Heart right ventricle (tissue), 16 donors: Measurements from ENCODE around the gene GM2A. TPM values are rescaled to one million over a fixed set of nuclear protein-coding genes. Genes with fewer than 3 reads are reported as not detected.

Experiments used
- ATAC-seq, 8 donors: fragments of 200-7000 bp; cut with Tn5 transposase; one replicate each; pipeline ENCODE4 v1.9.1; 2020; ENCODE audit warnings: mild to moderate bottlenecking in 8 of 8, moderate library complexity in 8 of 8, moderate number of reproducible peaks in 1 of 8
- DNase-seq, 2 donors: peaks; one replicate each; pipeline ENCODE4 v3.0.0-alpha.2; 2020
- H3K27ac ChIP-seq, 10 donors: fragments of 200-600 bp; sonication (generic) in 2 of 10; one replicate each; pipeline versions ENCODE4 v1.5.0 to v1.8.0; 2020 to 2022; ENCODE audit warnings: mild to moderate bottlenecking in 3 of 10
- H3K27me3 ChIP-seq, 7 donors: fragments of 200-600 bp; one replicate each; pipeline ENCODE4 v1.8.0; 2021 to 2022; ENCODE audit warnings: mild to moderate bottlenecking in 2 of 7
- H3K36me3 ChIP-seq, 9 donors: fragments of 200-600 bp; sonication (generic) in 1 of 9; one replicate each; pipeline versions ENCODE4 v1.5.0 to v1.8.0; 2020 to 2022; ENCODE audit warnings: mild to moderate bottlenecking in 2 of 9
- H3K4me1 ChIP-seq, 9 donors: fragments of 200-600 bp; sonication (generic) in 1 of 9; one replicate each; pipeline versions ENCODE4 v1.5.0 to v1.8.0; 2020 to 2022; ENCODE audit warnings: mild to moderate bottlenecking in 4 of 9
- H3K4me3 ChIP-seq, 10 donors: fragments of 200-600 bp; sonication (generic) in 2 of 10; one replicate each; pipeline versions ENCODE4 v1.5.0 to v1.8.0; 2020 to 2022; ENCODE audit warnings: mild to moderate bottlenecking in 7 of 10, moderate library complexity in 2 of 10
- H3K9me3 ChIP-seq, 11 donors: fragments of 200-600 bp in 10 of 11; sonication (generic) in 2 of 11; one replicate each; pipeline versions ENCODE4 v1.5.0 to v1.8.0; 2013 to 2022; ENCODE audit warnings: mild to moderate bottlenecking in 2 of 11, control low read depth in 1 of 11, moderate library complexity in 1 of 11
- CTCF ChIP-seq, 9 donors: fragments of 200-600 bp; sonication (generic) in 2 of 9; IDR thresholded peaks; one replicate each; pipeline versions ENCODE4 v1.5.0 to v1.8.0; 2021 to 2022; ENCODE audit warnings: antibody characterized with exemption in 9 of 9, mild to moderate bottlenecking in 5 of 9, moderate library complexity in 1 of 9
- WGBS, 2 donors: extraction: QIAGEN DNeasy Blood & Tissue Kit; methylation state at CpG; one replicate each; pipeline ENCODE4 v1.1.7; 2013; ENCODE audit warnings: inconsistent platforms in 1 of 2; 5-methylcytosine and 5-hydroxymethylcytosine counted together
- intact Hi-C, 10 donors: fragments of 100-400 bp; cut with DNase I; formaldehyde crosslinking; loops; one replicate each; pipeline versions ENCODE4 v1.11.1 to v1.14.2; 2022
- polyA plus RNA-seq, 2 donors: library from polyadenylated mRNA; stranded (reverse); fragments of 200-250 nt; gene quantifications; one replicate each; pipeline ENCODE4 v1.2.3, GENCODE V29; 2013
- total RNA-seq, 10 donors: library from RNA; stranded (reverse); fragmentation: NEBNext Ultra II Directional in 3 of 10; extraction: Animal tissue kit (Norgen Biotek cat#: 25700) in 3 of 10; gene quantifications; one replicate each; pipeline versions ENCODE4 v1.2.1 to v1.2.4, GENCODE V29; 2021 to 2023
- donor health status: Arrhythmogenic right ventricular cardiomyopathy.
- donor health status: ischemic (EF 13 %, LVEDD 7.1; RV severe dilation, severe dysfunction).
- donor health status: healthy with polysubstance abuse.
- donor health status: DM: no; HTN: yes; CAD: no.
- donor health status: DM: no; HTN: no; CAD: no.
- donor health status: ischemic (EF 25% LVEDD 6.9; RV normal size, moderate dysfunction).
- donor health status: ischemic (EF 25% LVEDD 5.7; RV mildly dilated, moderate dysfunction).
- donor health status: healthy.
- donor health status: DM: yes; HTN: yes; CAD: no.
- donor health status: Ischemic cardiomyopathy.
- donor health status: ischemic (EF 35%, LVEDD 5.7; RV mildly dilated, moderate dysfunction).
- donor health status: nonischemic (EF 11% LVEDD 7.7; RV severe dilation, severe dysfunction).
- donor health status: DM: yes; HTN: yes; CAD: no.
- donor health status: PGD.
- donor health status: ischemic (EF 29% LVEDD 5.4; RV normal size, mild dysfunction).
- donor health status: nonischemic (EF 23%, LVEDD 6.1; RV moderate dilation, normal function).

The GM2A gene
- total and polyA plus RNA-seq, 12 donors = 18.1 to 47.1 (median 35.9) TPM

GRCh38 chr5:151212406-151212798 is 40.6 kb upstream of the GM2A start:
- H3K9me3 ChIP-seq = no peaks in the 10 kb centered on the region
- H3K4me1 ChIP-seq = peaks cover 30 to 100% (median 83%) of the 10 kb centered on the region in 9 donors
- H3K4me3 ChIP-seq = peak overlapping the region in 1 of 10 donors; percentile 32
- 61 to 68% methylated on average over 3 of the region's 3 CpGs for WGBS, 2 donors
- ATAC-seq (no peak), DNase-seq (no peak)
- peak overlapping the region in 9 of 10 donors; percentile 74 to 92 (median 87) for H3K27ac ChIP-seq
- TF ChIP-seq CTCF (IDR thresholded peaks at IDR 0.05) = no peak
- peaks cover 0 to 15% (median 0%) of the 10 kb centered on the region in 9 donors for H3K36me3 ChIP-seq
- H3K27me3 ChIP-seq = no peaks in the 10 kb centered on the region
- intact Hi-C loops = no loop called here

GRCh38 chr5:151213803-151214613 is 39.0 kb upstream of the GM2A start:
- Histone ChIP-seq H3K9me3 (no peaks in the 10 kb centered on the region), H3K27ac (peak overlapping the region; percentile 37 to 92 (median 86)), H3K36me3 (peaks cover 0 to 15% (median 0%) of the 10 kb centered on the region in 9 donors), H3K4me3 (peak overlapping the region in 5 of 10 donors; percentile 11 to 32 (median 17)), H3K27me3 (no peaks in the 10 kb centered on the region), H3K4me1 (peaks cover 27 to 100% (median 84%) of the 10 kb centered on the region in 9 donors)
- peak; percentile 91 to 95 (median 94) for ATAC-seq
- TF ChIP-seq CTCF (IDR thresholded peaks at IDR 0.05) = no peak
- peak; percentile 81 to 87 for DNase-seq
- 9 to 15% methylated on average over 9 of the region's 9 CpGs for WGBS, 2 donors
- intact Hi-C loops = no loop called here

- Histone ChIP-seq H3K4me1 (peaks cover 28 to 95% (median 80%) of the 10 kb centered on the region in 9 donors), H3K27ac (peak overlapping the region; percentile 37 to 92 (median 86)), H3K4me3 (peak overlapping the region in 1 of 10 donors; percentile 18), H3K27me3 (no peaks in the 10 kb centered on the region), H3K36me3 (peaks cover 0 to 15% (median 0%) of the 10 kb centered on the region in 9 donors), H3K9me3 (no peaks in the 10 kb centered on the region)
- 68 to 69% methylated on average over 10 of the region's 10 CpGs for WGBS, 2 donors
- no peak for TF ChIP-seq CTCF (IDR thresholded peaks at IDR 0.05)
- no peak for DNase-seq
- intact Hi-C loops = no loop called here
- peak in 5 of 8 donors; percentile 1 to 28 (median 17) for ATAC-seq
These were observed 38.1 kb upstream of the GM2A start for GRCh38 chr5:151214614-151215545.

- intact Hi-C loops = no loop called here
- Histone ChIP-seq H3K27me3 (no peaks in the 10 kb centered on the region), H3K4me3 (peak overlapping the region in 1 of 10 donors; percentile 3), H3K27ac (peak overlapping the region in 9 of 10 donors; percentile 81 to 92 (median 87)), H3K36me3 (peaks cover 0 to 15% (median 0%) of the 10 kb centered on the region in 9 donors), H3K4me1 (peaks cover 31 to 98% (median 85%) of the 10 kb centered on the region in 9 donors), H3K9me3 (no peaks in the 10 kb centered on the region)
- ATAC-seq = no peak
- TF ChIP-seq CTCF (IDR thresholded peaks at IDR 0.05) = no peak
- no peak for DNase-seq
- 95 to 96% methylated on average over 2 of the region's 2 CpGs for WGBS, 2 donors
These were observed 37.5 kb upstream of the GM2A start for GRCh38 chr5:151215546-151215880.
